GM12878 (cell line): ENCODE results near the gene ZSCAN9.

Source experiments
- CTCF ChIP-seq, 3 experiments: IDR thresholded peaks in 2 of 3; conservative IDR thresholded peaks in 1 of 3; 2 replicates each; pipeline ENCODE4 v1.5.1; 2011; ENCODE audit warnings: low read depth in 3 of 3, low read length in 3 of 3, mild to moderate bottlenecking in 3 of 3, control low read depth in 2 of 3, moderate library complexity in 2 of 3, inconsistent platforms in 1 of 3, mixed read lengths in 1 of 3; ENCODE audit not compliant: control insufficient read depth in 2 of 3, insufficient read depth in 1 of 3; ENCODE audit errors: extremely low read depth in 1 of 3
- EZH2 ChIP-seq: IDR thresholded peaks from 2 replicates; pipeline ENCODE4 v1.6.1; 2012; ENCODE audit warnings: low read depth, mild to moderate bottlenecking, control low read depth, inconsistent platforms, low read length, borderline replicate concordance; ENCODE audit not compliant: control insufficient read depth
- KDM1A ChIP-seq: fragments of 200-600 bp; sonication (generic); IDR thresholded peaks from 2 replicates; pipeline ENCODE4 v1.6.1; 2016; ENCODE audit warnings: borderline replicate concordance
- LARP7 ChIP-seq: fragments of 450-650 bp; IDR thresholded peaks from 2 replicates; pipeline ENCODE4 v1.6.1; 2017; ENCODE audit warnings: mild to moderate bottlenecking
- POLR2A ChIP-seq: IDR thresholded peaks from 2 replicates; pipeline ENCODE4 v1.6.1; 2011; ENCODE audit warnings: low read depth, mild to moderate bottlenecking, low read length
- SREBF2 ChIP-seq: IDR thresholded peaks from 2 replicates; pipeline ENCODE4 v1.6.1; 2012; ENCODE audit warnings: mild to moderate bottlenecking, low read length
- SRF ChIP-seq, 2 experiments: IDR thresholded peaks; 2 replicates each; pipeline ENCODE4 v1.6.1; 2011; ENCODE audit warnings: low read depth in 2 of 2, low read length in 2 of 2, mild to moderate bottlenecking in 1 of 2, moderate library complexity in 1 of 2

- TF ChIP-seq KDM1A (no peak), CTCF (IDR thresholded peaks at IDR 0.05 in 2 of 3, conservative IDR thresholded peaks at IDR 0.05 in 1 of 3; ENCODE audit: control insufficient read depth in 2 of 3, extremely low read depth in 1 of 3, insufficient read depth in 1 of 3, low read depth in 3 of 3, low read length in 3 of 3) (no peak), LARP7 (no peak), SREBF2 (no peak), POLR2A (no peak), SRF (IDR thresholded peaks at IDR 0.05; ENCODE audit: low read depth in 2 of 2, low read length in 2 of 2) (no peak), EZH2 (no peak)
Measured at GRCh38 chr6:28211840-28212509, 13.1 kb upstream of the ZSCAN9 start.
